SK-N-SH (cell line): ENCODE measurements around the gene RAP1B.

Experiments
- CHD2 ChIP-seq: fragments of 150-350 bp; IDR thresholded peaks from 2 replicates; pipeline ENCODE4 v1.6.1; 2018; ENCODE audit warnings: low read length; ENCODE audit not compliant: partially characterized antibody
- EZH2phosphoT487 ChIP-seq: fragments of 200-600 bp; sonication (generic); IDR thresholded peaks from 2 replicates; pipeline ENCODE4 v1.6.1; 2017; ENCODE audit warnings: low read depth, mixed run types, mild to moderate bottlenecking, antibody characterized with exemption, moderate library complexity, borderline replicate concordance
- MXI1 ChIP-seq: IDR thresholded peaks from 2 replicates; pipeline ENCODE4 v1.6.1; 2012; ENCODE audit warnings: mild to moderate bottlenecking, low read depth, low read length, improper control_type of control experiment
- NFIC ChIP-seq: IDR thresholded peaks from 2 replicates; pipeline ENCODE4 v1.4.0; 2012; ENCODE audit warnings: borderline replicate concordance
- POLR2AphosphoS5 ChIP-seq: IDR thresholded peaks from 2 replicates; pipeline ENCODE4 v1.6.1; 2012; ENCODE audit warnings: low read depth, low read length
- RCOR1 ChIP-seq: fragments of 150-350 bp; IDR thresholded peaks from 2 replicates; pipeline ENCODE4 v1.6.1; 2017; ENCODE audit warnings: antibody characterized with exemption, low read length
- REST ChIP-seq: IDR thresholded peaks from 2 replicates; pipeline ENCODE4 v1.6.1; 2012; ENCODE audit warnings: mild to moderate bottlenecking, low read depth, low read length, moderate library complexity
- SIN3A ChIP-seq: IDR thresholded peaks from 2 replicates; pipeline ENCODE4 v1.6.1; 2012; ENCODE audit warnings: low read depth, mild to moderate bottlenecking, low read length, moderate library complexity, borderline replicate concordance
- SMC3 ChIP-seq: IDR thresholded peaks from 2 replicates; pipeline ENCODE4 v1.6.1; 2012; ENCODE audit warnings: low read depth, low read length, improper control_type of control experiment
- TAF1 ChIP-seq: IDR thresholded peaks from 2 replicates; pipeline ENCODE4 v1.6.1; 2012; ENCODE audit warnings: low read depth, mild to moderate bottlenecking, low read length, moderate library complexity, borderline replicate concordance
- TCF12 ChIP-seq: IDR thresholded peaks from 2 replicates; pipeline ENCODE4 v1.4.0; 2012
- TF ChIP-seq, protein P1 (sequence below): fragments of 150-350 bp; IDR thresholded peaks from 2 replicates; pipeline ENCODE4 v1.6.1; 2016; ENCODE audit warnings: mild to moderate bottlenecking, low read depth, low read length
- TF ChIP-seq, protein P2 (sequence below): fragments of 200-600 bp; sonication (generic); IDR thresholded peaks from 2 replicates; pipeline ENCODE4 v1.6.1; 2017; ENCODE audit warnings: antibody characterized with exemption, mild to moderate bottlenecking, moderate library complexity
- TF ChIP-seq, protein P3 (sequence below): IDR thresholded peaks from 2 replicates; pipeline ENCODE4 v1.4.0; 2012; ENCODE audit warnings: low read depth

- TF ChIP-seq TAF1 = no peak
- no peak for TF ChIP-seq EZH2phosphoT487
- no peak for TF ChIP-seq NFIC
- TF ChIP-seq SMC3 = no peak
- TF ChIP-seq TCF12 = no peak
- TF ChIP-seq, protein P1, sequence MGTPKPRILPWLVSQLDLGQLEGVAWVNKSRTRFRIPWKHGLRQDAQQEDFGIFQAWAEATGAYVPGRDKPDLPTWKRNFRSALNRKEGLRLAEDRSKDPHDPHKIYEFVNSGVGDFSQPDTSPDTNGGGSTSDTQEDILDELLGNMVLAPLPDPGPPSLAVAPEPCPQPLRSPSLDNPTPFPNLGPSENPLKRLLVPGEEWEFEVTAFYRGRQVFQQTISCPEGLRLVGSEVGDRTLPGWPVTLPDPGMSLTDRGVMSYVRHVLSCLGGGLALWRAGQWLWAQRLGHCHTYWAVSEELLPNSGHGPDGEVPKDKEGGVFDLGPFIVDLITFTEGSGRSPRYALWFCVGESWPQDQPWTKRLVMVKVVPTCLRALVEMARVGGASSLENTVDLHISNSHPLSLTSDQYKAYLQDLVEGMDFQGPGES = no peak
- TF ChIP-seq SIN3A = no peak
- TF ChIP-seq CHD2 = no peak
- TF ChIP-seq, protein P2, sequence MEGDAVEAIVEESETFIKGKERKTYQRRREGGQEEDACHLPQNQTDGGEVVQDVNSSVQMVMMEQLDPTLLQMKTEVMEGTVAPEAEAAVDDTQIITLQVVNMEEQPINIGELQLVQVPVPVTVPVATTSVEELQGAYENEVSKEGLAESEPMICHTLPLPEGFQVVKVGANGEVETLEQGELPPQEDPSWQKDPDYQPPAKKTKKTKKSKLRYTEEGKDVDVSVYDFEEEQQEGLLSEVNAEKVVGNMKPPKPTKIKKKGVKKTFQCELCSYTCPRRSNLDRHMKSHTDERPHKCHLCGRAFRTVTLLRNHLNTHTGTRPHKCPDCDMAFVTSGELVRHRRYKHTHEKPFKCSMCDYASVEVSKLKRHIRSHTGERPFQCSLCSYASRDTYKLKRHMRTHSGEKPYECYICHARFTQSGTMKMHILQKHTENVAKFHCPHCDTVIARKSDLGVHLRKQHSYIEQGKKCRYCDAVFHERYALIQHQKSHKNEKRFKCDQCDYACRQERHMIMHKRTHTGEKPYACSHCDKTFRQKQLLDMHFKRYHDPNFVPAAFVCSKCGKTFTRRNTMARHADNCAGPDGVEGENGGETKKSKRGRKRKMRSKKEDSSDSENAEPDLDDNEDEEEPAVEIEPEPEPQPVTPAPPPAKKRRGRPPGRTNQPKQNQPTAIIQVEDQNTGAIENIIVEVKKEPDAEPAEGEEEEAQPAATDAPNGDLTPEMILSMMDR = no peak
- TF ChIP-seq, protein P3, sequence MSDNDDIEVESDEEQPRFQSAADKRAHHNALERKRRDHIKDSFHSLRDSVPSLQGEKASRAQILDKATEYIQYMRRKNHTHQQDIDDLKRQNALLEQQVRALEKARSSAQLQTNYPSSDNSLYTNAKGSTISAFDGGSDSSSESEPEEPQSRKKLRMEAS = no peak
- TF ChIP-seq REST = no peak
- no peak for TF ChIP-seq MXI1
- TF ChIP-seq RCOR1 = no peak
- TF ChIP-seq POLR2AphosphoS5 = no peak
Measured at GRCh38 chr12:68638171-68638570, 27.5 kb downstream of the RAP1B start.
